Hepatocyte (in vitro differentiated cells): ENCODE results near the gene PRSS58. TPM values are rescaled to one million over a fixed set of nuclear protein-coding genes. Genes with fewer than 3 reads are reported as not detected.

Experiments used
- DNase-seq: peaks from one replicate; pipeline ENCODE4 v3.0.0-alpha.2; 2016; ENCODE audit warnings: low spot score
- H2AFZ ChIP-seq: fragments of 200-600 bp; sonication (generic); 2 replicates; pipeline ENCODE4 v1.6.0; 2016; ENCODE audit warnings: antibody characterized with exemption, mild to moderate bottlenecking
- H3K27ac ChIP-seq: fragments of 200-600 bp; sonication (generic); 2 replicates; pipeline ENCODE4 v1.5.1; 2016; ENCODE audit warnings: mild to moderate bottlenecking
- H3K27me3 ChIP-seq: fragments of 200-600 bp; sonication (generic); 2 replicates; pipeline ENCODE4 v1.6.1; 2016
- H3K36me3 ChIP-seq: fragments of 200-600 bp; sonication (generic); replicated peaks from 2 replicates; pipeline ENCODE4 v1.5.1; 2016; ENCODE audit warnings: low read depth; ENCODE audit not compliant: insufficient read depth
- H3K4me1 ChIP-seq: fragments of 200-600 bp; sonication (generic); 2 replicates; pipeline ENCODE4 v1.5.1; 2016; ENCODE audit warnings: mild to moderate bottlenecking, moderate library complexity; ENCODE audit not compliant: insufficient read depth
- H3K4me2 ChIP-seq: fragments of 200-600 bp; sonication (generic); 2 replicates; pipeline ENCODE4 v1.6.0; 2016
- H3K4me3 ChIP-seq: fragments of 200-600 bp; sonication (generic); 2 replicates; pipeline ENCODE4 v1.5.1; 2016; ENCODE audit warnings: mild to moderate bottlenecking
- H3K79me2 ChIP-seq: fragments of 200-600 bp; sonication (generic); 2 replicates; pipeline ENCODE4 v1.6.0; 2017; ENCODE audit warnings: mild to moderate bottlenecking
- H3K9me2 ChIP-seq: fragments of 200-600 bp; sonication (generic); replicated peaks from 2 replicates; pipeline ENCODE4 v1.6.0; 2017; ENCODE audit warnings: mild to moderate bottlenecking; ENCODE audit not compliant: insufficient read depth
- H3K9me3 ChIP-seq: fragments of 200-600 bp; sonication (generic); 2 replicates; pipeline ENCODE4 v1.5.1; 2016; ENCODE audit warnings: low read depth, mild to moderate bottlenecking
- H4K20me1 ChIP-seq: fragments of 200-600 bp; sonication (generic); 2 replicates; pipeline ENCODE4 v1.6.0; 2016; ENCODE audit warnings: mild to moderate bottlenecking; ENCODE audit not compliant: insufficient read depth, poor library complexity, severe bottlenecking
- EZH2 ChIP-seq: fragments of 200-600 bp; sonication (generic); IDR thresholded peaks from 2 replicates; pipeline ENCODE4 v1.6.1; 2016; ENCODE audit warnings: antibody characterized with exemption, mild to moderate bottlenecking, borderline replicate concordance
- EZH2phosphoT487 ChIP-seq: fragments of 200-600 bp; sonication (generic); IDR thresholded peaks from one replicate; pipeline ENCODE4 v1.6.1; 2018; ENCODE audit warnings: antibody characterized with exemption, mild to moderate bottlenecking, low read depth, moderate library complexity; ENCODE audit not compliant: unreplicated experiment, severe bottlenecking
- WGBS: methylation state at CpG from one replicate; pipeline ENCODE4 v1.1.6; 2016; ENCODE audit warnings: low lambda C conversion rate; ENCODE audit errors: missing lambda C conversion rate; 5-methylcytosine and 5-hydroxymethylcytosine counted together
- polyA plus RNA-seq: library from polyadenylated mRNA; unstranded; fragments of >200 nt; fragmentation: Nextera tagmentation; extraction: Ambion mirVana; gene quantifications from 2 replicates; pipeline ENCODE4 v1.2.1, GENCODE V29; 2016
- total RNA-seq: library from RNA; depleted of rRNA; stranded (reverse); fragments of >200 nt; gene quantifications from 2 replicates; pipeline ENCODE4 v1.2.3, GENCODE V29; 2014
- TF ChIP-seq, protein P1 (sequence below): fragments of 200-600 bp; sonication (generic); IDR thresholded peaks from 2 replicates; pipeline ENCODE4 v1.5.1; 2016; ENCODE audit warnings: antibody characterized with exemption, mild to moderate bottlenecking; ENCODE audit not compliant: poor library complexity

The PRSS58 gene
- total and polyA plus RNA-seq, 2 experiments from 2014 or later = not detected

- Histone ChIP-seq H3K36me3 (no peaks in the 10 kb centered on the region), H3K79me2 (no peaks in the 10 kb centered on the region), H2AFZ (no peak overlapping the region), H3K4me3 (no peak overlapping the region), H3K27me3 (peaks cover 8% of the 10 kb centered on the region), H3K4me1 (no peaks in the 10 kb centered on the region), H3K9me2 (no peaks in the 10 kb centered on the region), H3K27ac (no peak overlapping the region), H4K20me1 (no peaks in the 10 kb centered on the region), H3K9me3 (no peaks in the 10 kb centered on the region), H3K4me2 (no peak overlapping the region)
- no peak for DNase-seq
- no peak for TF ChIP-seq EZH2phosphoT487
- TF ChIP-seq EZH2 = no peak
- TF ChIP-seq, protein P1, sequence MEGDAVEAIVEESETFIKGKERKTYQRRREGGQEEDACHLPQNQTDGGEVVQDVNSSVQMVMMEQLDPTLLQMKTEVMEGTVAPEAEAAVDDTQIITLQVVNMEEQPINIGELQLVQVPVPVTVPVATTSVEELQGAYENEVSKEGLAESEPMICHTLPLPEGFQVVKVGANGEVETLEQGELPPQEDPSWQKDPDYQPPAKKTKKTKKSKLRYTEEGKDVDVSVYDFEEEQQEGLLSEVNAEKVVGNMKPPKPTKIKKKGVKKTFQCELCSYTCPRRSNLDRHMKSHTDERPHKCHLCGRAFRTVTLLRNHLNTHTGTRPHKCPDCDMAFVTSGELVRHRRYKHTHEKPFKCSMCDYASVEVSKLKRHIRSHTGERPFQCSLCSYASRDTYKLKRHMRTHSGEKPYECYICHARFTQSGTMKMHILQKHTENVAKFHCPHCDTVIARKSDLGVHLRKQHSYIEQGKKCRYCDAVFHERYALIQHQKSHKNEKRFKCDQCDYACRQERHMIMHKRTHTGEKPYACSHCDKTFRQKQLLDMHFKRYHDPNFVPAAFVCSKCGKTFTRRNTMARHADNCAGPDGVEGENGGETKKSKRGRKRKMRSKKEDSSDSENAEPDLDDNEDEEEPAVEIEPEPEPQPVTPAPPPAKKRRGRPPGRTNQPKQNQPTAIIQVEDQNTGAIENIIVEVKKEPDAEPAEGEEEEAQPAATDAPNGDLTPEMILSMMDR = no peak
- 43% methylated on average over 10 of the region's 10 CpGs for WGBS
Observed at GRCh38 chr7:142299237-142299781, 41.5 kb upstream of the PRSS58 start.

- no peak for DNase-seq
- H3K9me2 ChIP-seq = no peaks in the 10 kb centered on the region
- no peaks in the 10 kb centered on the region for H3K79me2 ChIP-seq
- no peak overlapping the region for H3K27ac ChIP-seq
- no peak overlapping the region for H3K4me2 ChIP-seq
- TF ChIP-seq EZH2phosphoT487 (no peak), EZH2 (no peak)
- peaks cover 8% of the 10 kb centered on the region for H3K27me3 ChIP-seq
- no peaks in the 10 kb centered on the region for H4K20me1 ChIP-seq
- H2AFZ ChIP-seq = no peak overlapping the region
- 79% methylated on average over 5 of the region's 5 CpGs for WGBS
- no peak overlapping the region for H3K4me3 ChIP-seq
- no peaks in the 10 kb centered on the region for H3K4me1 ChIP-seq
- H3K36me3 ChIP-seq = no peaks in the 10 kb centered on the region
- H3K9me3 ChIP-seq = no peaks in the 10 kb centered on the region
Observed at GRCh38 chr7:142298627-142299026, 40.8 kb upstream of the PRSS58 start.

GRCh38 chr7:142298009-142298408 is 40.2 kb upstream of the PRSS58 start:
- Histone ChIP-seq H3K4me2 (no peak overlapping the region), H2AFZ (no peak overlapping the region), H3K27me3 (peaks cover 8% of the 10 kb centered on the region), H3K36me3 (no peaks in the 10 kb centered on the region), H3K4me1 (no peaks in the 10 kb centered on the region), H3K27ac (no peak overlapping the region), H4K20me1 (no peaks in the 10 kb centered on the region), H3K79me2 (no peaks in the 10 kb centered on the region), H3K9me3 (no peaks in the 10 kb centered on the region), H3K4me3 (no peak overlapping the region), H3K9me2 (no peaks in the 10 kb centered on the region)
- WGBS = 55% methylated on average over 5 of the region's 5 CpGs
- peak; percentile 23 for DNase-seq
- TF ChIP-seq, protein P1 = no peak
- no peak for TF ChIP-seq EZH2
- TF ChIP-seq EZH2phosphoT487 = no peak

- 47% methylated on average over 3 of the region's 3 CpGs for WGBS
- Histone ChIP-seq H3K4me3 (no peak overlapping the region), H3K27ac (no peak overlapping the region), H3K9me3 (no peaks in the 10 kb centered on the region), H3K9me2 (no peaks in the 10 kb centered on the region), H3K79me2 (no peaks in the 10 kb centered on the region), H4K20me1 (no peaks in the 10 kb centered on the region), H3K4me2 (no peak overlapping the region), H3K36me3 (no peaks in the 10 kb centered on the region), H3K27me3 (peaks cover 5% of the 10 kb centered on the region), H3K4me1 (no peaks in the 10 kb centered on the region), H2AFZ (no peak overlapping the region)
- DNase-seq = no peak
- no peak for TF ChIP-seq EZH2phosphoT487
- TF ChIP-seq EZH2 = no peak
- TF ChIP-seq, protein P1 = no peak
Observed at GRCh38 chr7:142280263-142280662, 22.4 kb upstream of the PRSS58 start.
